H9 (cell line): ENCODE measurements around the gene PLCH2. TPM values are rescaled to one million over a fixed set of nuclear protein-coding genes. Genes with fewer than 3 reads are reported as not detected.

ENCODE experiments used
- DNase-seq: peaks from one replicate; pipeline ENCODE4 v3.0.0-alpha.2; 2017
- H2AFZ ChIP-seq: one replicate; pipeline ENCODE4 v1.6.1; 2013; ENCODE audit warnings: mild to moderate bottlenecking, low read length, control low read depth, moderate library complexity
- H2AK5ac ChIP-seq: 2 replicates; pipeline ENCODE4 v1.6.1; 2013; ENCODE audit warnings: low read length, control low read depth, mixed read lengths; ENCODE audit not compliant: insufficient read length
- H2BK120ac ChIP-seq: one replicate; pipeline ENCODE4 v1.6.1; 2013; ENCODE audit warnings: low read depth, mild to moderate bottlenecking, low read length, control low read depth, inconsistent platforms; ENCODE audit not compliant: poor library complexity, severe bottlenecking
- H2BK12ac ChIP-seq: 2 replicates; pipeline ENCODE4 v1.6.1; 2013; ENCODE audit warnings: low read length, control low read depth, mixed read lengths, low read depth; ENCODE audit not compliant: insufficient read length
- H2BK15ac ChIP-seq: 2 replicates; pipeline ENCODE4 v1.6.1; 2013; ENCODE audit warnings: low read depth, low read length, control low read depth
- H2BK20ac ChIP-seq: one replicate; pipeline ENCODE4 v1.6.1; 2013; ENCODE audit warnings: low read depth, mild to moderate bottlenecking, low read length, control low read depth, inconsistent platforms; ENCODE audit not compliant: poor library complexity, severe bottlenecking
- H2BK5ac ChIP-seq: 2 replicates; pipeline ENCODE4 v1.6.1; 2013; ENCODE audit warnings: low read length, control low read depth, mixed read lengths; ENCODE audit not compliant: insufficient read length
- H3K14ac ChIP-seq: 2 replicates; pipeline ENCODE4 v1.6.1; 2013; ENCODE audit warnings: low read length, control low read depth; ENCODE audit not compliant: insufficient read depth
- H3K18ac ChIP-seq: 2 replicates; pipeline ENCODE4 v1.6.1; 2013; ENCODE audit warnings: low read depth, mild to moderate bottlenecking, mixed read lengths, low read length, control low read depth; ENCODE audit not compliant: insufficient read length
- H3K23ac ChIP-seq: 2 replicates; pipeline ENCODE4 v1.6.1; 2013; ENCODE audit warnings: low read length, control low read depth, mixed read lengths, low read depth; ENCODE audit not compliant: insufficient read length
- H3K23me2 ChIP-seq: 2 replicates; pipeline ENCODE4 v1.6.1; 2013; ENCODE audit warnings: low read depth, mild to moderate bottlenecking, mixed read lengths, low read length, control low read depth; ENCODE audit not compliant: insufficient read length, poor library complexity, severe bottlenecking
- H3K27ac ChIP-seq: 2 replicates; pipeline ENCODE4 v1.5.1; 2013; ENCODE audit warnings: low read length, control low read depth, mixed read lengths, low read depth; ENCODE audit not compliant: insufficient read length
- H3K27me3 ChIP-seq: 2 replicates; pipeline ENCODE4 v1.6.1; 2013; ENCODE audit warnings: low read length, control low read depth, inconsistent platforms; ENCODE audit not compliant: insufficient read depth
- H3K4ac ChIP-seq: 2 replicates; pipeline ENCODE4 v1.6.1; 2013; ENCODE audit warnings: low read depth, mild to moderate bottlenecking, control low read depth, inconsistent platforms, low read length, moderate library complexity
- H3K4me1 ChIP-seq: 2 replicates; pipeline ENCODE4 v1.6.1; 2013; ENCODE audit warnings: low read length, control low read depth, inconsistent platforms; ENCODE audit not compliant: insufficient read depth
- H3K4me2 ChIP-seq: 2 replicates; pipeline ENCODE4 v1.6.1; 2013; ENCODE audit warnings: low read length, control low read depth, mixed read lengths; ENCODE audit not compliant: insufficient read length, insufficient read depth
- H3K56ac ChIP-seq: 2 replicates; pipeline ENCODE4 v1.6.1; 2013; ENCODE audit warnings: low read depth, mild to moderate bottlenecking, mixed read lengths, low read length, control low read depth; ENCODE audit not compliant: insufficient read length
- H3K79me1 ChIP-seq: 2 replicates; pipeline ENCODE4 v1.6.1; 2013; ENCODE audit warnings: low read depth, mild to moderate bottlenecking, moderate library complexity, low read length, control low read depth, inconsistent platforms; ENCODE audit not compliant: insufficient read depth, poor library complexity, severe bottlenecking
- H3K79me2 ChIP-seq: 2 replicates; pipeline ENCODE4 v1.6.1; 2013; ENCODE audit warnings: low read length, control low read depth, inconsistent platforms; ENCODE audit not compliant: insufficient read depth
- H3K9ac ChIP-seq: 2 replicates; pipeline ENCODE4 v1.6.1; 2013; ENCODE audit warnings: low read length, control low read depth, mixed read lengths; ENCODE audit not compliant: insufficient read length; ENCODE audit errors: extremely low read depth
- H3K9me3 ChIP-seq: one replicate; pipeline ENCODE4 v1.6.1; 2013; ENCODE audit warnings: low read depth, low read length, inconsistent platforms; ENCODE audit not compliant: control insufficient read depth
- H3T11ph ChIP-seq: one replicate; pipeline ENCODE4 v1.6.1; 2013; ENCODE audit warnings: mild to moderate bottlenecking, low read length, control low read depth, inconsistent platforms
- H4K20me1 ChIP-seq: one replicate; pipeline ENCODE4 v1.6.1; 2013; ENCODE audit not compliant: control insufficient read depth, insufficient read length, insufficient read depth
- H4K5ac ChIP-seq: 2 replicates; pipeline ENCODE4 v1.6.1; 2013; ENCODE audit warnings: low read depth, mild to moderate bottlenecking, mixed read lengths, low read length, control low read depth; ENCODE audit not compliant: insufficient read length
- H4K8ac ChIP-seq: replicated peaks from 2 replicates; pipeline ENCODE4 v1.6.1; 2013; ENCODE audit warnings: low read length, control low read depth, mixed read lengths, low read depth; ENCODE audit not compliant: insufficient read length
- H4K91ac ChIP-seq: 2 replicates; pipeline ENCODE4 v1.6.1; 2013; ENCODE audit warnings: low read depth, mild to moderate bottlenecking, moderate library complexity, mixed read lengths, low read length, control low read depth; ENCODE audit not compliant: insufficient read length
- H3K27ac Mint-ChIP-seq, 3 experiments: 2 replicates in 2 of 3; 3 replicates in 1 of 3; pipeline ENCODE4 v1.8.0; 2020 to 2021; ENCODE audit warnings: mixed read lengths in 3 of 3, mild to moderate bottlenecking in 1 of 3, moderate library complexity in 1 of 3
- H3K27me3 Mint-ChIP-seq: 2 replicates; pipeline ENCODE4 v1.8.0; 2021; ENCODE audit warnings: low read depth, mild to moderate bottlenecking, moderate library complexity, mixed read lengths
- H3K36me3 Mint-ChIP-seq, 3 experiments: 2 replicates in 2 of 3; 3 replicates in 1 of 3; pipeline ENCODE4 v1.8.0; 2020 to 2021; ENCODE audit warnings: low read depth in 3 of 3, mixed read lengths in 3 of 3; ENCODE audit not compliant: insufficient read depth in 1 of 3
- H3K4me1 Mint-ChIP-seq, 2 experiments: 2 replicates each; pipeline ENCODE4 v1.8.0; 2020; ENCODE audit warnings: mixed read lengths in 2 of 2
- H3K4me3 Mint-ChIP-seq, 2 experiments: 2 replicates in 1 of 2; 3 replicates in 1 of 2; pipeline ENCODE4 v1.8.0; 2020 to 2021; ENCODE audit warnings: mild to moderate bottlenecking in 2 of 2, mixed read lengths in 2 of 2, moderate library complexity in 1 of 2
- H3K9me3 Mint-ChIP-seq, 2 experiments: 2 replicates in 1 of 2; 3 replicates in 1 of 2; pipeline ENCODE4 v1.8.0; 2020; ENCODE audit warnings: mild to moderate bottlenecking in 2 of 2, mixed read lengths in 2 of 2, moderate library complexity in 1 of 2
- WGBS: extraction: QIAGEN DNeasy Blood & Tissue Kit; methylation state at CpG from one replicate; pipeline ENCODE4 v1.1.7; 2013; ENCODE audit warnings: missing lambda C conversion rate, low lambda C conversion rate, mixed read lengths; ENCODE audit not compliant: insufficient read length; ENCODE audit errors: extremely low coverage; 5-methylcytosine and 5-hydroxymethylcytosine counted together
- total RNA-seq: library from RNA; stranded (reverse); gene quantifications from 2 replicates; pipeline ENCODE4 v1.2.1, GENCODE V29; 2021
- TF ChIP-seq, protein P1 (sequence below): fragments of 200-600 bp; sonication (generic); conservative IDR thresholded peaks from 3 replicates; pipeline ENCODE4 v1.8.0; 2021; ENCODE audit warnings: antibody characterized with exemption, mild to moderate bottlenecking

PLCH2 gene
- total RNA-seq, 1 experiment from 2014 or later = 0.09 TPM

DNA sequence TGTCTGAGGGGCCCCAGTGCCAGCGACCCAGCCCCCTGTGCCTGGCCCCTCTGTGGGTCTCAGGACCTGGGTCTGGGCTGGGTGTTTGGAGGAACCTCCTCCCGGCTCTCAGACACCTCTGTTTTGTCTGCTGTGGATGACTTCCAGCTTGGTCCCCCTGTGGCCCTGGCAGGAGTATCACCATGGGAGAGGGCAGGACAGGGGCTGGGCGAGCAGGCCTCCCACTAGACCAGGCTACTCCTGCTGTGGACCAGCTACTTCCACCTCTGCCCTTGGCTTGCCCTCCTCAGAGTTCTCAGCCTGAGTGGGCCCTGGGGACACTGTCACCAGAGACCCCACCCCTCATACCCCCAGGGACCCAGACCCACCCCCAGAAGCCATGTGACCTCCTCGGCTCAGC lies 21.8 kb downstream of the PLCH2 start:
- no peaks in the 10 kb centered on the region for H3K4me1 Mint-ChIP-seq
- no peak overlapping the region for H2BK12ac ChIP-seq
- no peaks in the 10 kb centered on the region for H3K79me1 ChIP-seq
- H3T11ph ChIP-seq = no peak overlapping the region
- H3K4me1 ChIP-seq = no peaks in the 10 kb centered on the region
- no peak overlapping the region for H4K91ac ChIP-seq
- no peak overlapping the region for H3K23ac ChIP-seq
- no peaks in the 10 kb centered on the region for H4K20me1 ChIP-seq
- no peaks in the 10 kb centered on the region for H3K79me2 ChIP-seq
- no peak overlapping the region for H2BK5ac ChIP-seq
- DNase-seq = no peak
- no peak overlapping the region for H3K4me3 Mint-ChIP-seq
- no peak overlapping the region for H2AK5ac ChIP-seq
- no peak overlapping the region for H2AFZ ChIP-seq
- H3K23me2 ChIP-seq = no peaks in the 10 kb centered on the region
- H3K56ac ChIP-seq = no peak overlapping the region
- H3K27me3 ChIP-seq = no peaks in the 10 kb centered on the region
- no peak overlapping the region for H3K27ac Mint-ChIP-seq
- peaks cover 20% of the 10 kb centered on the region for H3K27me3 Mint-ChIP-seq
- H2BK20ac ChIP-seq = no peak overlapping the region
- no peak overlapping the region for H3K18ac ChIP-seq
- TF ChIP-seq, protein P1, sequence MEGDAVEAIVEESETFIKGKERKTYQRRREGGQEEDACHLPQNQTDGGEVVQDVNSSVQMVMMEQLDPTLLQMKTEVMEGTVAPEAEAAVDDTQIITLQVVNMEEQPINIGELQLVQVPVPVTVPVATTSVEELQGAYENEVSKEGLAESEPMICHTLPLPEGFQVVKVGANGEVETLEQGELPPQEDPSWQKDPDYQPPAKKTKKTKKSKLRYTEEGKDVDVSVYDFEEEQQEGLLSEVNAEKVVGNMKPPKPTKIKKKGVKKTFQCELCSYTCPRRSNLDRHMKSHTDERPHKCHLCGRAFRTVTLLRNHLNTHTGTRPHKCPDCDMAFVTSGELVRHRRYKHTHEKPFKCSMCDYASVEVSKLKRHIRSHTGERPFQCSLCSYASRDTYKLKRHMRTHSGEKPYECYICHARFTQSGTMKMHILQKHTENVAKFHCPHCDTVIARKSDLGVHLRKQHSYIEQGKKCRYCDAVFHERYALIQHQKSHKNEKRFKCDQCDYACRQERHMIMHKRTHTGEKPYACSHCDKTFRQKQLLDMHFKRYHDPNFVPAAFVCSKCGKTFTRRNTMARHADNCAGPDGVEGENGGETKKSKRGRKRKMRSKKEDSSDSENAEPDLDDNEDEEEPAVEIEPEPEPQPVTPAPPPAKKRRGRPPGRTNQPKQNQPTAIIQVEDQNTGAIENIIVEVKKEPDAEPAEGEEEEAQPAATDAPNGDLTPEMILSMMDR = no peak
- no peaks in the 10 kb centered on the region for H3K36me3 Mint-ChIP-seq
- no peak overlapping the region for H4K5ac ChIP-seq
- H3K27ac ChIP-seq = no peak overlapping the region
- H3K4me2 ChIP-seq = no peak overlapping the region
- H3K9ac ChIP-seq = no peak overlapping the region
- no peak overlapping the region for H4K8ac ChIP-seq
- H3K14ac ChIP-seq = no peak overlapping the region
- no CpG with 5 or more reads among the region's 4 CpGs for WGBS
- H2BK15ac ChIP-seq = no peak overlapping the region
- no peaks in the 10 kb centered on the region for H3K9me3 Mint-ChIP-seq
- no peak overlapping the region for H2BK120ac ChIP-seq
- no peaks in the 10 kb centered on the region for H3K9me3 ChIP-seq
- H3K4ac ChIP-seq = no peak overlapping the region
